Erythroblast (primary cell): ENCODE data around the gene BMERB1.

Experiments
- GATA1 ChIP-seq: IDR thresholded peaks from 2 replicates; pipeline ENCODE4 v1.6.1; 2011; ENCODE audit warnings: low read depth, mild to moderate bottlenecking, control low read depth, low read length, moderate library complexity
- POLR2A ChIP-seq: IDR thresholded peaks from 2 replicates; pipeline ENCODE4 v1.6.1; 2011; ENCODE audit warnings: mild to moderate bottlenecking, low read length

DNA sequence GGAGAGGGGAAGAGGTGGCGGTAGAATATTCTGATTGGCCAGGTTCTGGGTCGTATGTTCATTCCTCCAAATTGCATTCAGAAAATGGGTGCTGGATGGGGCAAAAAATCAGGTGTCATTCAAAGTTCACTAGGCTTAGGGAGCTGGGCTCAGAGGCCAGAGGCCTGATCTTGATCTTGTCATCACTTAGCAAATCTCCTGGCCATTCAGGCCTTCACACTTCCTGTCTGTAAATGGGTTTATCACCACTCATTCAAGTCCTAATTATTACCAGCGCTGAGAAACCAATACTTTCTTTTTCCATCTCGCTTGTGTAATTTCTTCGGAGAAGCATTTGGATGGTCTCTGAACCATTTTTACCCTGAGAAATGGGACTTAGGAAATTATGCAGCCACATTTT lies 50.8 kb downstream of the BMERB1 start:
- no peak for TF ChIP-seq POLR2A
- no peak for TF ChIP-seq GATA1
